NCI-H524 treated with DMSO at 0.1 percent for 48 hours (cell line): ENCODE data around the gene FRYL.
"Not testable (repeated sequence)": the region's sequence is repeated elsewhere in the genome, so short reads cannot be mapped to it uniquely, and the experiment has no call there.

Experiments used
- DNase-seq: peaks from one replicate; lab custom pipeline; 2025; lab: John Stamatoyannopoulos, UW

FRYL gene

GRCh38 chr4:48490012-48490679, 289.9 kb downstream of the FRYL start, which contains the start of gene ZAR1:
Gene ZAR1 (plus strand): TSS chr4:48490252. CDS start chr4:48490292, 40 bp downstream.
- DNase-seq = no peak

- DNase-seq = no peak
Observed at GRCh38 chr4:48489683-48490011, 290.4 kb downstream of the FRYL start.

GRCh38 chr4:48484494-48485168, 295.4 kb downstream of the FRYL start:
- no peak for DNase-seq

GRCh38 chr4:48483777-48484493, 296.1 kb downstream of the FRYL start:
- DNase-seq = no peak

- no peak for DNase-seq
Observed at GRCh38 chr4:48483006-48483776, 296.9 kb downstream of the FRYL start, which contains the start of gene SLC10A4. Gene SLC10A4 (plus strand): TSS chr4:48483343. CDS start chr4:48483562, 219 bp downstream.

- DNase-seq = no peak
Observed at GRCh38 chr4:48481581-48481980, 298.5 kb downstream of the FRYL start.

GRCh38 chr4:48478273-48478672, 301.8 kb downstream of the FRYL start:
- no peak for DNase-seq

- DNase-seq = no peak
Observed at GRCh38 chr4:48475770-48476169, 304.3 kb downstream of the FRYL start.

GRCh38 chr4:48472794-48473193, 307.3 kb downstream of the FRYL start:
- DNase-seq = no peak

- DNase-seq = no peak
Observed at GRCh38 chr4:48470570-48470969, 309.5 kb downstream of the FRYL start.

- no peak for DNase-seq
Observed at GRCh38 chr4:48470137-48470536, 309.9 kb downstream of the FRYL start.

- DNase-seq = no peak
Observed at GRCh38 chr4:48467891-48468290, 312.2 kb downstream of the FRYL start.

- DNase-seq = no peak
Observed at GRCh38 chr4:48467442-48467841, 312.6 kb downstream of the FRYL start.

GRCh38 chr4:48462363-48462762, 317.7 kb downstream of the FRYL start:
- DNase-seq = no peak

GRCh38 chr4:48461000-48461399, 319.1 kb downstream of the FRYL start:
- DNase-seq = no peak

- DNase-seq = no peak
Observed at GRCh38 chr4:48454591-48454990, 325.5 kb downstream of the FRYL start.

- DNase-seq = not testable (repeated sequence)
Observed at GRCh38 chr4:48451656-48452055, 328.4 kb downstream of the FRYL start.

GRCh38 chr4:48450740-48451139, 329.3 kb downstream of the FRYL start:
- DNase-seq = no peak

GRCh38 chr4:48449151-48449550, 330.9 kb downstream of the FRYL start:
- DNase-seq = no peak
